Ovary (tissue), 3 donors: ENCODE data around the gene JAG2.

ENCODE experiments used
- CTCF ChIP-seq, 3 donors: fragments of 450-650 bp in 2 of 3; fragments of 200-600 bp in 1 of 3; IDR thresholded peaks; one replicate each; pipeline versions ENCODE4 v1.5.1 to v1.8.0; 2016 to 2022; ENCODE audit warnings: antibody characterized with exemption in 3 of 3, mild to moderate bottlenecking in 1 of 3
- EP300 ChIP-seq: sonication (generic); formaldehyde crosslinking; IDR thresholded peaks from one replicate; pipeline ENCODE4 v1.6.1; 2017; ENCODE audit warnings: antibody characterized with exemption
- POLR2A ChIP-seq: fragments of 450-650 bp; IDR thresholded peaks from one replicate; pipeline ENCODE4 v1.6.1; 2017; ENCODE audit warnings: antibody characterized with exemption, mild to moderate bottlenecking, moderate library complexity
- donor health status: DM: no; HTN: no; CAD: no.

- no peak for TF ChIP-seq CTCF (IDR thresholded peaks at IDR 0.05)
- TF ChIP-seq POLR2A, result no peak
- TF ChIP-seq EP300, result no peak
Measured at GRCh38 chr14:105215602-105216001, 47.0 kb upstream of the JAG2 start.
